Liver (tissue), 9 donors: ENCODE data around the gene PLCB1. TPM values are rescaled to one million over a fixed set of nuclear protein-coding genes. Genes with fewer than 3 reads are reported as not detected.

Source experiments
- DNase-seq: peaks from one replicate; pipeline ENCODE4 v3.0.0-alpha.2; 2017; ENCODE audit warnings: low spot score
- H3K27ac ChIP-seq, 2 donors: one replicate each; pipeline ENCODE4 v1.7.0; 2013; ENCODE audit warnings: inconsistent platforms in 2 of 2, low read length in 2 of 2, control low read depth in 1 of 2, low read depth in 1 of 2, mild to moderate bottlenecking in 1 of 2
- H3K27me3 ChIP-seq, 4 donors: one replicate each; pipeline versions ENCODE4 v1.6.1 to v1.7.0; 2013; ENCODE audit warnings: low read length in 3 of 4, inconsistent platforms in 1 of 4, mild to moderate bottlenecking in 1 of 4, moderate library complexity in 1 of 4; ENCODE audit not compliant: control insufficient read depth in 4 of 4, insufficient read depth in 4 of 4
- H3K36me3 ChIP-seq, 4 donors: one replicate each; pipeline versions ENCODE4 v1.6.1 to v1.7.0; 2013; ENCODE audit warnings: low read length in 3 of 4, mild to moderate bottlenecking in 3 of 4, low read depth in 1 of 4, moderate library complexity in 1 of 4; ENCODE audit not compliant: control insufficient read depth in 4 of 4, insufficient read depth in 3 of 4
- H3K4me1 ChIP-seq, 4 donors: one replicate each; pipeline versions ENCODE4 v1.6.1 to v1.7.0; 2013; ENCODE audit warnings: low read length in 3 of 4, mild to moderate bottlenecking in 3 of 4, moderate library complexity in 1 of 4; ENCODE audit not compliant: control insufficient read depth in 4 of 4, insufficient read depth in 4 of 4
- H3K4me3 ChIP-seq, 3 donors: one replicate each; pipeline versions ENCODE4 v1.6.1 to v1.7.0; 2013; ENCODE audit warnings: low read length in 3 of 3, control low read depth in 1 of 3, low read depth in 1 of 3, mild to moderate bottlenecking in 1 of 3
- H3K9ac ChIP-seq, 2 donors: one replicate each; pipeline ENCODE4 v1.7.0; 2013; ENCODE audit warnings: low read length in 2 of 2, mild to moderate bottlenecking in 2 of 2, moderate library complexity in 2 of 2, control low read depth in 1 of 2, low read depth in 1 of 2
- H3K9me3 ChIP-seq, 4 donors: one replicate each; pipeline versions ENCODE4 v1.6.1 to v1.7.0; 2013; ENCODE audit warnings: low read length in 3 of 4; ENCODE audit not compliant: control insufficient read depth in 4 of 4
- CTCF ChIP-seq: fragments of 150-350 bp; IDR thresholded peaks from 2 replicates; pipeline ENCODE4 v1.5.1; 2017; ENCODE audit warnings: improper control_type of control experiment, low read depth, low read length; ENCODE audit not compliant: missing input control
- FOXA1 ChIP-seq: IDR thresholded peaks from 2 replicates; pipeline ENCODE4 v1.6.1; 2016; ENCODE audit warnings: antibody characterized with exemption
- FOXA2 ChIP-seq: IDR thresholded peaks from 2 replicates; pipeline ENCODE4 v1.6.1; 2016; ENCODE audit warnings: antibody characterized with exemption
- GABPA ChIP-seq, 2 donors: IDR thresholded peaks in 1 of 2; conservative IDR thresholded peaks in 1 of 2; 2 replicates each; pipeline ENCODE4 v1.6.1; 2016; ENCODE audit warnings: antibody characterized with exemption in 2 of 2, mild to moderate bottlenecking in 1 of 2, moderate library complexity in 1 of 2
- HNF4A ChIP-seq, 2 donors: conservative IDR thresholded peaks; 2 replicates each; pipeline ENCODE4 v1.6.1; 2016; ENCODE audit warnings: antibody characterized with exemption in 2 of 2, mild to moderate bottlenecking in 2 of 2
- JUND ChIP-seq, 2 donors: IDR thresholded peaks; 2 replicates each; pipeline ENCODE4 v1.6.1; 2016; ENCODE audit warnings: antibody characterized with exemption in 2 of 2
- MAX ChIP-seq: IDR thresholded peaks from 2 replicates; pipeline ENCODE4 v1.6.1; 2016; ENCODE audit warnings: antibody characterized with exemption
- NR2F2 ChIP-seq: IDR thresholded peaks from 2 replicates; pipeline ENCODE4 v1.6.1; 2016; ENCODE audit warnings: antibody characterized with exemption
- REST ChIP-seq: IDR thresholded peaks from 2 replicates; pipeline ENCODE4 v1.6.1; 2016; ENCODE audit warnings: antibody characterized with exemption, mild to moderate bottlenecking
- RXRA ChIP-seq, 2 donors: IDR thresholded peaks; 2 replicates each; pipeline ENCODE4 v1.6.1; 2017 to 2018; ENCODE audit warnings: antibody characterized with exemption in 2 of 2, mild to moderate bottlenecking in 1 of 2
- TAF1 ChIP-seq: conservative IDR thresholded peaks from 2 replicates; pipeline ENCODE4 v1.6.1; 2016; ENCODE audit warnings: antibody characterized with exemption, mild to moderate bottlenecking
- ZBTB33 ChIP-seq: IDR thresholded peaks from 2 replicates; pipeline ENCODE4 v1.6.1; 2016; ENCODE audit warnings: antibody characterized with exemption
- whole genome bisulfite sequencing: extraction: QIAGEN DNeasy Blood & Tissue Kit; methylation state at CpG from one replicate; pipeline ENCODE4 v1.1.7; 2013; 5-methylcytosine and 5-hydroxymethylcytosine counted together
- polyA plus RNA-seq, 2 donors: library from polyadenylated mRNA; stranded (reverse) in 1 of 2; unstranded in 1 of 2; fragments of 200-250 nt in 1 of 2; fragments of >200 nt in 1 of 2; fragmentation: Nextera tagmentation in 1 of 2; extraction: Ambion mirVana in 1 of 2; gene quantifications; one replicate each; pipeline versions ENCODE4 v1.2.1 to v1.2.3, GENCODE V29; 2013 to 2015
- total RNA-seq, 2 donors: library from RNA; depleted of rRNA; stranded (reverse); fragments of >200 nt; gene quantifications; one replicate each; pipeline ENCODE4 v1.2.3, GENCODE V29; 2014
- donor health status: healthy.
- donor health status: healthy.
- donor health status: healthy.
- donor health status: healthy.
- donor health status: healthy.

PLCB1 gene
- total and polyA plus RNA-seq, 4 donors: 3.7 to 13.5 (median 5.9) TPM

- Histone ChIP-seq H3K4me3 (no peak overlapping the region), H3K36me3 (no peaks in the 10 kb centered on the region), H3K27ac (no peak overlapping the region), H3K9me3 (no peaks in the 10 kb centered on the region), H3K4me1 (no peaks in the 10 kb centered on the region), H3K27me3 (no peaks in the 10 kb centered on the region), H3K9ac (no peak overlapping the region)
- DNase-seq: no peak
- 93% methylated on average over 10 of the region's 10 CpGs for WGBS
- TF ChIP-seq HNF4A (conservative IDR thresholded peaks at IDR 0.05) (no peak), REST (no peak), NR2F2 (no peak), ZBTB33 (no peak), TAF1 (no peak), JUND (IDR thresholded peaks at IDR 0.05) (no peak), FOXA2 (no peak), RXRA (IDR thresholded peaks at IDR 0.05) (no peak), MAX (no peak), CTCF (no peak)
Observed at GRCh38 chr20:8675896-8676295, 543.8 kb downstream of the PLCB1 start.

- H3K9me3 ChIP-seq: no peaks in the 10 kb centered on the region
- no peaks in the 10 kb centered on the region for H3K36me3 ChIP-seq
- 87% methylated on average over 5 of the region's 5 CpGs for WGBS
- DNase-seq: no peak
- TF ChIP-seq GABPA (IDR thresholded peaks at IDR 0.05 in 1 of 2, conservative IDR thresholded peaks at IDR 0.05 in 1 of 2): no peak
- TF ChIP-seq FOXA1: no peak
- TF ChIP-seq RXRA (IDR thresholded peaks at IDR 0.05): no peak
- H3K9ac ChIP-seq: no peak overlapping the region
- no peaks in the 10 kb centered on the region for H3K4me1 ChIP-seq
- H3K27me3 ChIP-seq: no peaks in the 10 kb centered on the region
- H3K4me3 ChIP-seq: no peak overlapping the region
- no peak overlapping the region for H3K27ac ChIP-seq
Observed at GRCh38 chr20:8678098-8678776, 546.2 kb downstream of the PLCB1 start.
